HG03159 (cell line): ENCODE measurements around the gene CTIF.

Source experiments
- ATAC-seq: cut with Tn5 transposase; IDR thresholded peaks from one replicate; pipeline ENCODE4 v1.9.1; 2021; ENCODE audit warnings: mild to moderate bottlenecking, moderate library complexity; ENCODE audit not compliant: unreplicated experiment

Gene CTIF

DNA sequence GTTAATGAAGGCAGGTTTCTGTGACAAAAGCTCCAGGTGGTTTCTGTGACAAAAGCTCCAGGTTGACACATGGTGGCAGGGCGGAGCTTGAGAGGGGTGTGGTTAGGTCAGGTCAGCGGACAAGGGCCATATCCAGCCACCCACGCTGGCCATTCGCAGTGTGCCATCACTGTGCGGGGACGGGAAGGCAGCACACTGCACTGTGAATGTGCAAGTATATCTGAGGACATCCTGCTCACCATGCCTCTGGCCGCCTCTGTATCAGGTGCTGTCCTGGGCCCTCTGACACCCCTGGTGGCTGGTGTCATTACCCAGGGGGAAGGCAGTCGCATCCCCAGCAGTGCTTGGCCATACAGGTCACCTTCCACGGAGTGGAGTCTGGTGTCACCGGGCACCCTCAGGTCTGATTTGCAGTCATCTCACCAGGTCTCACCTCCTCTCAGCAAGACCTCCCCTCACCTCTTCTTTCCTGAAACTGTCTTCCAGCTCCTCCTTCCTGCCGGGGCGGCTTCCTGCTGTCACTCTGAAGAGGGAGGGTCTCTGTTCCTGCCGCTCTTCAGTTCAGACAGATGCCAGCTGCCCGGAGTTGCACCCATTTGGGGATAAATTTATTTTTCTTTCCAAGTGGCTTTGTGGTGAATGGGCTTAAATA, 34.9 kb downstream of the CTIF start:
- ATAC-seq, result no peak

DNA sequence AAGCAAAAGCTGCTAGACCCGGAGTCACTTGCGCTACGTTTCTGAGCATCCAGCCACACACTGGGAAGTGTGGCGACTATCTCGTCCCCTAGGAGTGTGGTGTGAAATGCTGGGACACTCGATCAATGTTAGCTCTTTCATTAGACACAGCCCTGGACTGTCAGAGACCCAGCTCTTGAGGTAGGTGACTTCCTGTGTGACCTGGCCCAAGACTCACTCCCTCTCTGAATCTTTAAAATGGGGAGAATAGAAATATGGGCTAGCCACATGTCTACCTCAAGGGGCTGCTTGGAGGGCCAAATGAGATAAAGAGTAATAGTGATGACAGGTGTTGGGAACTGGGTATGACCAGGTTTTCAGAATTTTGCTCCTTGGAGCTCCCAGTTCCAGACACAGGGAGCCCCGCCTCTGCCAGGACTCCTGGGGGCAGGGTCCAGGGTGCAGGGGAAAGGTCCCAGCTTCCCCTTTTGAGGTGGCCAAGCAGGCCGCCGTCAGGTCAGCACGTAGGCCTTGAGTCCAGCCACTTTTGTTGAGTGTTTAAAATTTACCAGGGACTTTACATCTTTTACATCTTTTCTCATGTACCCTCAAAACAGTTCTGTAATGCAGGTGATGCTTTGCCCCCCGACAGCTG, 36.0 kb downstream of the CTIF start:
- no peak for ATAC-seq

GRCh38 chr18:48575301-48575657, 36.4 kb downstream of the CTIF start:
- ATAC-seq, result no peak

DNA sequence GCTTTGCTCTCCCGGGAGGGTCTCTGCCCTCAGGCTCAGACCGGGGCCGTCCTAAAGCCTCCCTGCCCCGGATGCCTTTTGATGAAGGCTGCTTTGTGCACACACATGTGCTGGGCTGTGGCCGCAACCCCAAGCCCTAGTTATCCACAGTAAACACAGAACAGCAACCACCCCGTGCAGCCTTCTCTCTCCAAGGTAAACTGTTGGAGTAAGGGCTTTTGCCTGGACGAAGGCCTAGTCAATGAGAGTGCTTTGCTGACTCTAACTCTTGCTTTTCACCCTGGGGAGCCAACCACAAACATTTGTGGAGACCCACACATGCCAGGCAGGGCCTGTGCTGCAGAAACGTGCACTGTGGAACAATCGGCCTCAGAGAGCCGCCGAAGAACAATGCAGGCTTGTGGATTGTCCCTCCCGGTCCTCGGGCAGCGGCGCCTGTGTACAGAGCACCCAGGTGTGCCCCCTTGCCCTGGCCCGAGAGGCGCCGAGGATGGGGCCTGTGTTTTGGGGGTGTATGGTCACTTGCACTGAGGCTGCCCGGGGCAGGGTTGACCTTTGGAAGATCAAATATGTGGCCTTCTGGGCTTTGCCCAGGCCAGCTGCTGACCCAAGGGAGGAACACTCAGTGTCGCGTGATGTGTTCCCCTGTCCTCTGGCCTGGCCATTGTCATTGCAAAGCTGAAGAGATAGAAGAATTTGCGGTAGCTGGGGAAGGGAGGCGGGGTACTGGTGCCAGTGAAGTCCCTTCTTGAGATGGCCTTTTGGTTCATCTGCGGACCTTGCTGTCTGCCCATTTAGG, 37.0 kb downstream of the CTIF start:
- ATAC-seq, result no peak

DNA sequence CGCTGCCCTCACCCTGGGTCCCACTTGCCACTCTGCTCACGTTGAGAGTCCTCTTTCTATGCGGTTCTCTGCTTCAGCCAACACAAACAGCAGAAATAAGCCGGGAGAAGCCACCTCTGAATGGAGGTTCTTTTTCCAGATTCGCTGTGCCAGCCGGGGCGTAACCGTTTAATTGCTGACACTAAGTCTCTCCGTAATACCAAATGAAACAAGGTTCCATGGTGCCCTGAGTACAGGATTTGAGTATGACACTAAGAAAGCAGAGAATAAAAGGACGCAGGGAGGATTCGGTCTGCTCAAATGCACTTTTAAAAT, 37.6 kb downstream of the CTIF start:
- no peak for ATAC-seq

GRCh38 chr18:48577478-48578190, 38.8 kb downstream of the CTIF start:
- no peak for ATAC-seq

DNA sequence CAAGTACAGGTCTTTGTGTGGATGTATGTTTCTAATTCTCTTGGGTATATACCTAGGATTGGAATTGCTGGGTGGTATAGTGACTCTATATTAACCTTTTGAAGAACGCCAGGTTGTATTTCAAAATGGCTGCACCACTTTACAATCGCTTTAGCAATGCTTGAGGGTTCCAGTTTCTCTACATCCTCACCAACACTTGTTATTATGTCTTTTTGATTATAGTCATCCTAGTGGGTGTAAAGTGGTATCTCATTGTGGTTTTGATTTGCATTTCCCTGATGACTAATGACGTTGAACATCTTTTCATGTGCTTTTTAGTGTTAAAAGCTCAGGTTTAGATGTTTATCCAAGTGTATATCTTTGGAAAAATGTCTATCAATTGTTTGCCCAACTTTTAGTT, 39.5 kb downstream of the CTIF start:
- no peak for ATAC-seq

GRCh38 chr18:48580066-48580465, 41.2 kb downstream of the CTIF start:
- ATAC-seq, result no peak

- no peak for ATAC-seq
These were observed 42.0 kb downstream of the CTIF start for GRCh38 chr18:48580782-48581181.

DNA sequence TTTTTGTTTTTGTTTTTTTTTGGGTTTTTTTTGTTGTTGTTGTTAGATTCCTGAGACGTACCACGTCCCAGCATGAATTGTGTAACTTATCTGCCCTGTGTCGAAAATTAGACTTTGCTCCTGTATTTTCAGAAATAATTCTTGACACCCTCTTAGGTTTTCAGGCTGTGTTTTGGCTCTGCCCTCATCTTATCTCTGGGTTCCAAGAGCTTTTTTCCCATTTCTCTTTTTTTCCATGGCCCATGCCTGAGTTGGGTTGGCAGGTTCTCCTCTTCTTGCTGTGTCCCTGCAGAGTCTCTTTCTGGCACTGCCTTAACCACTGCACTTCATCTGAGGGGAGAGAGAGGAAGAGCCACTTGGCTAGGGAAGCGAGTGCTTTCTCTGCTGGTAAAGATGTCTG, 42.4 kb downstream of the CTIF start:
- ATAC-seq, result no peak

- ATAC-seq, result no peak
These were observed 43.1 kb downstream of the CTIF start for GRCh38 chr18:48581941-48582340.

DNA sequence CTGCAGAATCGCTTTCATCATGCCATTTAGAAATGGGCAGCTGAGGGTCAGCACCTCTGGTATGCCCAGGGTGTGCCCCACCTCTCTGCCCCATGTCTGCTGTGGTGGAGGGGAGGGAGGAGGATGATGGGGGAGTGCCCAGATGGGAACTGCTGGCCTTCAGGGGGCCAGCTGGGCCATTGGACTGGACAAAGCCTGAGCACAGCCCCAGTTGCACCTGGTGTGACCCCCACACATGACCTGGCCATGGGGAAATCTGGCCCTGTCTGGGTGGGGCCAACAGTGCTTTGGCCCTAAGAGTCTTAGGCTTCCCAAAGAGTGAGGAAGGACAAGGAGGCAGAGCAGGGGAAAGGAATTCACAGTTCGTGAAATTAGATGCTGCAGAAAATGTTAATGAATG, 44.1 kb downstream of the CTIF start:
- ATAC-seq, result no peak

DNA sequence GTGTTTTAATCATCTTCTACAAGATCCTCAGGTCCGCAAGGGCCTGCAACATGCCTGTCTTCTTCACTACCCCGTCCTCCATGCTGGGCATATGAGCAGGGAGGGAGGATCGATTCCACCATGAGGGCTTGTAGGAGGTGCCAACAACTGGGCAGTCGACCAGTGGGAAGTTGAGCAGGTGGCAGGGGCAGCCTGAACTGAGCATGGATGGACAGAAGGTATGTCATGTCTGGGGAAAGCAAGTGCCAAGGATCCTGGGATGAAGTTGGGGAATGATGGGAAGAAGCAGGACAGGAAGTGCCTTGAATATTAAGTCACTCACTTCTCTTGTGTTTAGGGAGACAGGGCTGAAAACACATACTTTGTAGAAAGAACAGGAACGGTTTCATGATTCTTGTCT, 44.7 kb downstream of the CTIF start:
- no peak for ATAC-seq

GRCh38 chr18:48589797-48590519, 51.1 kb downstream of the CTIF start:
- ATAC-seq, result no peak

DNA sequence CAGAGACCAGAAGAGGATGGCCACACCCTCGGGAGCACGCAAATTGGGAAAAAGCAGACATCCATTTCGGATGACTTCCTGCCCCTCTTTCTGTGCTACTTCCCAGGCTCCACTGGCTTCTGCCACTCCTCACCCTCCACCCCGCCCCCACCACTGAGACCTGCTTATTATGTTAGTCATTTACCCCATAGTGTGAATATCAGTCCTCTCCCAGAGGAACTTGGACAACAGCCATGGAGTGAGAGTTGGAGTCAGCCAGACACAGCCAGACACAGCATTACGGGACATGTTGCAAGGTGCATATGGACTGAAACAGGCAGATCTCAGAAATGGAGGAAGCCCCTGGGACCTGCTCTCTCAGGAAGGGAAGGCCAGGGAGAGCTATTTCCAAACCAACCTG, 51.8 kb downstream of the CTIF start:
- no peak for ATAC-seq

GRCh38 chr18:48592540-48593171, 53.8 kb downstream of the CTIF start:
- no peak for ATAC-seq

- ATAC-seq, result no peak
These were observed 55.8 kb downstream of the CTIF start for GRCh38 chr18:48594471-48595094.

DNA sequence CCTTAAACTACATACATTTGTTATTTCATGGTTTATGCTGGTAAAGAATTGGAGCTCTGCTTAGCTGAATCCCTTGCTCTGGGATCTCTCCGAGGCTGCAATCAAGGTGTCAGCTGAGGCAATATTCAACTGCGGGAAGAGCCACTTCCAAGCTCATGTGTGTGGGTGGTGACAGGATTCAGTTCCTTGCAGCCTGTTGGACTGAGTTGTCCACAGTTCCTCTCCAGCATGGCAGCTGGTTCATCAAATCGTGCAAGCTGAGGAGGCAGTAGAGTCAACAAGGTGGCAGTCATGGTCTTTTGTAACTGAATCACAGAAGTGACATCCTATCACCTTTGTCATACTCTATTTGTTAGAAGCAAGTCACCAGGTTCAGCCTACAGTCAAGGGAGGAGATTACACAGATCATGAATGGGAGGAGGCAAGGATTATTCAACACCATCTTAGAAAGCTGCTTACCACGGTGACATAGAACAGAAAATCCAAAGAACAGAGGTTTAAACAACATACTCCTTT, 56.9 kb downstream of the CTIF start:
- ATAC-seq, result no peak

DNA sequence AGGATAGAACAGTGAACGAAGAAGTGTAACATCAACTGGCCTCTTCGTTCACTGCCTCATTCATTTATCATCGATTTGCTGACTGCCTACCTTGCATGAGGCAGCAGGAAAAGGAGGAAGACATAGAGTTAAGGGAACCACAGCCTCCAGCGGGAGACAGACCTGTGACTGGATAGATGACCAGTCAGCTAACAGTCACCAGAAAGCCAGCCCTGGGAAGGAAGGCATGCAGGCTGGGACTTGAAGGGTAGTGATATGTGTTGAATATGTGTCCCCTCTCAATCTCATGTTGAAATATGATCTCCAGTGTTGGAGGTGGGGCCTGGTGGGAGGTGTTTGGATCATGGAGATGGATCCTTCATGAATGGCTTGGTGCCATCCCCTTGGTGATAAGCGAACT, 58.3 kb downstream of the CTIF start:
- ATAC-seq, result no peak

GRCh38 chr18:48597671-48598070, 58.8 kb downstream of the CTIF start:
- no peak for ATAC-seq
